Natural killer cell (primary cell): ENCODE results near the gene UGGT1. TPM values are rescaled to one million over a fixed set of nuclear protein-coding genes. Genes with fewer than 3 reads are reported as not detected.

Experiments used
- ATAC-seq, 3 donors: fragments of 150-1000 bp in 2 of 3; fragments of 200-7000 bp in 1 of 3; cut with Tn5 transposase; 1 replicate in 1 of 3; 2 replicates in 2 of 3; pipeline ENCODE4 v1.10.0; 2021; ENCODE audit warnings: mild to moderate bottlenecking in 2 of 3, moderate library complexity in 2 of 3
- DNase-seq, 2 donors: peaks; one replicate each; pipeline versions ENCODE4 v3.0.0 to v3.0.0-alpha.2; 2013 to 2021; ENCODE audit warnings: mixed read lengths in 1 of 2
- H3K27ac ChIP-seq: one replicate; pipeline ENCODE4 v1.5.1; 2013; ENCODE audit warnings: mild to moderate bottlenecking, low read length
- H3K27me3 ChIP-seq: one replicate; pipeline ENCODE4 v1.6.1; 2013; ENCODE audit warnings: low read length; ENCODE audit not compliant: control insufficient read depth, insufficient read depth
- H3K36me3 ChIP-seq: one replicate; pipeline ENCODE4 v1.6.1; 2013; ENCODE audit warnings: low read length; ENCODE audit not compliant: control insufficient read depth, insufficient read depth
- H3K4me1 ChIP-seq: one replicate; pipeline ENCODE4 v1.6.1; 2013; ENCODE audit warnings: low read length; ENCODE audit not compliant: control insufficient read depth, insufficient read depth
- H3K4me3 ChIP-seq: one replicate; pipeline ENCODE4 v1.5.1; 2013; ENCODE audit warnings: low read length
- H3K9me3 ChIP-seq: one replicate; pipeline ENCODE4 v1.6.1; 2013; ENCODE audit warnings: low read length; ENCODE audit not compliant: control insufficient read depth, insufficient read depth
- H3K27ac Mint-ChIP-seq, 2 donors: one replicate each; pipeline ENCODE4 v1.8.0; 2022; ENCODE audit warnings: mild to moderate bottlenecking in 2 of 2, mixed read lengths in 2 of 2, moderate library complexity in 1 of 2
- H3K27me3 Mint-ChIP-seq, 2 donors: one replicate each; pipeline ENCODE4 v1.8.0; 2022; ENCODE audit warnings: low read depth in 2 of 2, mixed read lengths in 2 of 2
- H3K36me3 Mint-ChIP-seq: one replicate; pipeline ENCODE4 v1.8.0; 2022; ENCODE audit warnings: mixed read lengths
- H3K4me1 Mint-ChIP-seq, 2 donors: one replicate each; pipeline ENCODE4 v1.8.0; 2022; ENCODE audit warnings: mixed read lengths in 2 of 2
- H3K4me3 Mint-ChIP-seq: one replicate; pipeline ENCODE4 v1.8.0; 2022; ENCODE audit warnings: mild to moderate bottlenecking, moderate library complexity, mixed read lengths
- H3K9me3 Mint-ChIP-seq, 2 donors: one replicate each; pipeline ENCODE4 v1.8.0; 2022; ENCODE audit warnings: mixed read lengths in 2 of 2
- WGBS: methylation state at CpG from one replicate; pipeline ENCODE4 v1.1.7; 2013; ENCODE audit warnings: missing lambda C conversion rate; ENCODE audit not compliant: insufficient coverage; 5-methylcytosine and 5-hydroxymethylcytosine counted together
- intact Hi-C: fragments of 100-400 bp; cut with micrococcal nuclease; formaldehyde crosslinking; loops from one replicate; pipeline ENCODE4 v1.14.2; 2022
- total RNA-seq, 4 donors: library from RNA; stranded (reverse); fragments of 120-200 nt in 1 of 4; gene quantifications; one replicate each; pipeline versions ENCODE4 v1.2.3 to v1.2.4, GENCODE V29; 2013 to 2022
- TF ChIP-seq, protein P1 (sequence below): fragments of 200-600 bp; IDR thresholded peaks from one replicate; pipeline ENCODE4 v1.8.0; 2022; ENCODE audit warnings: antibody characterized with exemption

Gene UGGT1
- total RNA-seq, 3 donors from 2014 or later (not counting 1 experiment from before 2014, with no cell fraction given): 48.2 to 70.3 (median 60.7) TPM

DNA sequence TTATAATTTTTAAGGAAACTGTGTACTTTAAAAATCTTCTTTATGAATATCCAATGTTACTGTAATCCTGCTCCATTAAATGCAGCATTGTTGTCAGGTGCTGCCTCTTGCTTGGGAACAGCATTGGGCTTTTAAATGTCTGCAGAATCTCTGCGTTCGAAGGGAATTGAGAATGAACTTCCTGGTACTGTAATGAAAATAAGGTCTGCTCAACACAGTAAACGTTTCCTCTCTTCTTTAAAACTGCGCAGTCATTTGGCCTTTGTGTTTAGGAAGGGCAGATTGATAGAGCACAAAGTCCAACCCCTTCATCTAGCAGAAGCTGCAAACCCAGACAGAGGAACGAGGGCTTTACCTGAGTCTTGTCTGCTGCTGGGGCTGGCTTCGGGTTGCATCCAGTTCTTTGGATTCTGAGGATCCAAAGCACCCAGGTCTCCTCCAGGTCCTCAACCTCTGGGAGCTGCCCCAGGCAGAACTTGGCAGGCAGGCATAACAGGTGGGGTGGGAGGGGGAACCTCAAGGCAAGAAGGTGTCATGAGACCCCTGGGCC is 104.5 kb downstream of the UGGT1 start:
- peaks cover 16% of the 10 kb centered on the region for H3K36me3 ChIP-seq
- intact Hi-C loops: no loop called here
- TF ChIP-seq, protein P1, sequence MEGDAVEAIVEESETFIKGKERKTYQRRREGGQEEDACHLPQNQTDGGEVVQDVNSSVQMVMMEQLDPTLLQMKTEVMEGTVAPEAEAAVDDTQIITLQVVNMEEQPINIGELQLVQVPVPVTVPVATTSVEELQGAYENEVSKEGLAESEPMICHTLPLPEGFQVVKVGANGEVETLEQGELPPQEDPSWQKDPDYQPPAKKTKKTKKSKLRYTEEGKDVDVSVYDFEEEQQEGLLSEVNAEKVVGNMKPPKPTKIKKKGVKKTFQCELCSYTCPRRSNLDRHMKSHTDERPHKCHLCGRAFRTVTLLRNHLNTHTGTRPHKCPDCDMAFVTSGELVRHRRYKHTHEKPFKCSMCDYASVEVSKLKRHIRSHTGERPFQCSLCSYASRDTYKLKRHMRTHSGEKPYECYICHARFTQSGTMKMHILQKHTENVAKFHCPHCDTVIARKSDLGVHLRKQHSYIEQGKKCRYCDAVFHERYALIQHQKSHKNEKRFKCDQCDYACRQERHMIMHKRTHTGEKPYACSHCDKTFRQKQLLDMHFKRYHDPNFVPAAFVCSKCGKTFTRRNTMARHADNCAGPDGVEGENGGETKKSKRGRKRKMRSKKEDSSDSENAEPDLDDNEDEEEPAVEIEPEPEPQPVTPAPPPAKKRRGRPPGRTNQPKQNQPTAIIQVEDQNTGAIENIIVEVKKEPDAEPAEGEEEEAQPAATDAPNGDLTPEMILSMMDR: no peak
- peaks cover 10 to 25% of the 10 kb centered on the region in 2 donors for H3K4me1 Mint-ChIP-seq
- no peaks in the 10 kb centered on the region for H3K27me3 ChIP-seq
- H3K9me3 ChIP-seq: no peaks in the 10 kb centered on the region
- H3K9me3 Mint-ChIP-seq: no peaks in the 10 kb centered on the region
- H3K27me3 Mint-ChIP-seq: no peaks in the 10 kb centered on the region
- 41% methylated on average over 5 of the region's 6 CpGs for WGBS
- H3K4me3 ChIP-seq: no peak overlapping the region
- no peak overlapping the region for H3K27ac ChIP-seq
- H3K4me3 Mint-ChIP-seq: no peak overlapping the region
- peak in 1 of 3 donors; percentile 41 for ATAC-seq
- H3K4me1 ChIP-seq: peaks cover 3% of the 10 kb centered on the region
- no peaks in the 10 kb centered on the region for H3K36me3 Mint-ChIP-seq
- DNase-seq: no peak
- H3K27ac Mint-ChIP-seq: peak overlapping the region in 1 of 2 donors; percentile 82

DNA sequence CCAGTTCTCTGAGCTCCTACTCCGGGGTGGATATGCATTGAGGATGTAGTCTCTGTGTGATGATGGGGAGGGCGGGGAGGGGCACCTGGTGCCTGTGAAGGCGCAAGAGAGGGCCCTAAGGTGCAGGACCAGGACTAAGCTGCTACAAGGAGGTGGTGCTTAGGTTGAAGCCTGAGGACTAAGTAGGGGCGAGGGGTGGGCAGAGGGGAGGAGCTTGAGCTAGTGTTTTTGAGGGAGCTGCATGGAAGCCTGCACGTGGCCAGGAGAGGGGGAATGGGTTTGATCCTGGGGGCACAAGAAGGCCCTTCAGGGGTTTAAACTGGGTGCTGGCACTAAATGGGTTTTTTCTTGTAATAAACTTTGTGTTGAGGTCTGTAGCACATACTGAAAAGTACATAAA is 105.0 kb downstream of the UGGT1 start:
- Histone ChIP-seq H3K9me3 (no peaks in the 10 kb centered on the region), H3K27me3 (no peaks in the 10 kb centered on the region), H3K4me3 (no peak overlapping the region), H3K36me3 (peaks cover 10% of the 10 kb centered on the region), H3K27ac (no peak overlapping the region), H3K4me1 (peaks cover 3% of the 10 kb centered on the region)
- no peaks in the 10 kb centered on the region for H3K9me3 Mint-ChIP-seq
- intact Hi-C loops: no loop called here
- H3K27me3 Mint-ChIP-seq: no peaks in the 10 kb centered on the region
- TF ChIP-seq, protein P1: no peak
- no peaks in the 10 kb centered on the region for H3K36me3 Mint-ChIP-seq
- WGBS: 78% methylated on average over 5 of the region's 5 CpGs
- no peak for DNase-seq
- no peak overlapping the region for H3K4me3 Mint-ChIP-seq
- peak overlapping the region; percentile 57 to 82 for H3K27ac Mint-ChIP-seq
- peaks cover 10 to 25% of the 10 kb centered on the region in 2 donors for H3K4me1 Mint-ChIP-seq
- ATAC-seq: no peak

DNA sequence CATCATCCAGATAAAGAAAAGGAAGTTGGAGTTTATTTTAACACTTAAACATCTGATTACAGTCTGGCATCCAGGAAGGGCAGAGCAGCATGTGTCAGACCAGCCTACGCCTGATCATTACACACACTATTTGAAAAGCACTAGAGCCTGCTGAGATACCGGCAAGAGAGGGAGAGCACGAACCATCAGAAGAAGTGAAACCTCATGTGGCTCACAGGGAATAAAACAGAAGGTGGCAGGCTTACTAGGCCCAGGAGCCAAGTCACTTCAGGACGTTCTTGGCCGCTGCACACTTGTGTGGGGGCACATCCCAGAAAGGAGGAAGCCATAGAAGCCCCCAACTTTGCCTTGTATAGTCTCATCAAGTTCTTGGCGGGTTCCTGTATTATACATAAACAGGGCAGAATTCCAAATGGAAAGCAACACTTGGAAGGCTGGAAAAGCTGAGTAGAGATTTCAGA is 105.5 kb downstream of the UGGT1 start:
- 51% methylated on average over 6 of the region's 6 CpGs for WGBS
- H3K27ac ChIP-seq: no peak overlapping the region
- Mint-ChIP-seq H3K9me3 (no peaks in the 10 kb centered on the region), H3K4me1 (peaks cover 10 to 25% of the 10 kb centered on the region in 2 donors), H3K4me3 (no peak overlapping the region), H3K27me3 (no peaks in the 10 kb centered on the region), H3K36me3 (no peaks in the 10 kb centered on the region), H3K27ac (peak overlapping the region; percentile 57 to 82)
- TF ChIP-seq, protein P1: no peak
- no peak overlapping the region for H3K4me3 ChIP-seq
- ATAC-seq (peak in 1 of 3 donors; percentile 14), DNase-seq (peak in 1 of 2 donors; percentile 5)
- intact Hi-C loops: no loop called here
- no peaks in the 10 kb centered on the region for H3K9me3 ChIP-seq
- H3K4me1 ChIP-seq: peaks cover 3% of the 10 kb centered on the region
- no peaks in the 10 kb centered on the region for H3K27me3 ChIP-seq
- H3K36me3 ChIP-seq: peaks cover 8% of the 10 kb centered on the region

DNA sequence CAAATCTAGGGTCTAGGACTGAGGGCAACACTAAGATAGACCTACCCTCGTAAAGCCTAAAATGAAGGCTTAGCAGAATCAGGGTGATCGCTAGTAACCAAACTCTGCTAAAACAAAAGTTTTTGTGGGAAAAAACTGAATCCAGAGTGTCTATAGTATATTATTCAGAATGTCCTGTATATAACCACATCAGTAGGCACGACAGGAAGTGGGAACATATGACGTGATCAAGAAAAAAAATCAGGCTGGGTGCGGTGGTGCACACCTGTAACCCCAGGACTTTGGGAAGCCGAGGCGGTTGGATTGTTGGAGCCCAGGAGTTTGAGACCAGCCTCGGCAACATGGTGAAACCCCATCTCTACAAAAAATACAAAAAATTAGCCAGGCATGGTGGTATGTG is 106.1 kb downstream of the UGGT1 start:
- Mint-ChIP-seq H3K27ac (peak overlapping the region; percentile 57 to 82), H3K4me1 (peaks cover 10 to 23% of the 10 kb centered on the region in 2 donors), H3K27me3 (no peaks in the 10 kb centered on the region), H3K9me3 (no peaks in the 10 kb centered on the region), H3K36me3 (no peaks in the 10 kb centered on the region), H3K4me3 (no peak overlapping the region)
- peaks cover 3% of the 10 kb centered on the region for H3K4me1 ChIP-seq
- H3K9me3 ChIP-seq: no peaks in the 10 kb centered on the region
- intact Hi-C loops: no loop called here
- TF ChIP-seq, protein P1: no peak
- H3K36me3 ChIP-seq: peaks cover 8% of the 10 kb centered on the region
- no peak overlapping the region for H3K4me3 ChIP-seq
- DNase-seq: no peak
- H3K27ac ChIP-seq: no peak overlapping the region
- ATAC-seq: no peak
- 67% methylated on average over 7 of the region's 8 CpGs for WGBS
- H3K27me3 ChIP-seq: no peaks in the 10 kb centered on the region
